ENCODE data around the gene DCLK1. TPM values are rescaled to one million over a fixed set of nuclear protein-coding genes. Genes with fewer than 3 reads are reported as not detected.

DCLK1 gene
- total and polyA plus RNA-seq, 12 donors: 0.68 to 22.6 (median 2.3) TPM

- intact Hi-C loops (cut with DNase I): no loop called here
- Histone ChIP-seq H3K4me3 (no peak overlapping the region), H3K4me1 (replicated peaks in 1 of 2) (no peaks in the 10 kb centered on the region), H3K36me3 (replicated peaks in 1 of 2) (no peaks in the 10 kb centered on the region), H3K27ac (no peak overlapping the region), H3K27me3 (no peaks in the 10 kb centered on the region), H3K9me3 (replicated peaks in 1 of 3) (no peaks in the 10 kb centered on the region)
- 55 to 71% (median 67%) methylated on average over 3 of the region's 3 CpGs for WGBS, 4 donors
- no peak for TF ChIP-seq POLR2A (IDR thresholded peaks at IDR 0.05)
- no peak for TF ChIP-seq CTCF (IDR thresholded peaks at IDR 0.05)
- no peak for DNase-seq
These were observed 62.2 kb downstream of the DCLK1 start for GRCh38 chr13:36068991-36069390.

- no peak for TF ChIP-seq CTCF (IDR thresholded peaks at IDR 0.05)
- Histone ChIP-seq H3K27me3 (no peaks in the 10 kb centered on the region), H3K4me1 (replicated peaks in 1 of 2) (no peaks in the 10 kb centered on the region), H3K9me3 (replicated peaks in 1 of 3) (no peaks in the 10 kb centered on the region), H3K4me3 (no peak overlapping the region), H3K27ac (no peak overlapping the region), H3K36me3 (replicated peaks in 1 of 2) (no peaks in the 10 kb centered on the region)
- WGBS, 4 donors: 81 to 91% (median 86%) methylated on average over 1 of the region's 1 CpG
- no peak for DNase-seq
- intact Hi-C loops (cut with DNase I): no loop called here
These were observed 62.6 kb downstream of the DCLK1 start for GRCh38 chr13:36068566-36068965.

GRCh38 chr13:36067746-36068381, 63.3 kb downstream of the DCLK1 start:
- H3K4me3 ChIP-seq: no peak overlapping the region
- no peak for DNase-seq
- intact Hi-C loops (cut with DNase I): no loop called here
- H3K27me3 ChIP-seq: no peaks in the 10 kb centered on the region
- no peaks in the 10 kb centered on the region for H3K36me3 ChIP-seq (replicated peaks in 1 of 2)
- no peak overlapping the region for H3K27ac ChIP-seq
- 50 to 65% (median 58%) methylated on average over 3 of the region's 3 CpGs for WGBS, 4 donors
- H3K4me1 ChIP-seq (replicated peaks in 1 of 2): no peaks in the 10 kb centered on the region
- no peaks in the 10 kb centered on the region for H3K9me3 ChIP-seq (replicated peaks in 1 of 3)
- TF ChIP-seq POLR2A (IDR thresholded peaks at IDR 0.05) (no peak), CTCF (IDR thresholded peaks at IDR 0.05) (no peak)

- no peaks in the 10 kb centered on the region for H3K4me1 ChIP-seq (replicated peaks in 1 of 2)
- H3K4me3 ChIP-seq: no peak overlapping the region
- no peak overlapping the region for H3K27ac ChIP-seq
- intact Hi-C loops (cut with DNase I): no loop called here
- H3K9me3 ChIP-seq (replicated peaks in 1 of 3): no peaks in the 10 kb centered on the region
- WGBS, 4 donors: 36 to 67% (median 58%) methylated on average over 1 of the region's 1 CpG
- no peak for DNase-seq
- no peak for TF ChIP-seq CTCF (IDR thresholded peaks at IDR 0.05)
- no peak for TF ChIP-seq POLR2A (IDR thresholded peaks at IDR 0.05)
- peaks cover 4% of the 10 kb centered on the region for H3K27me3 ChIP-seq
- H3K36me3 ChIP-seq (replicated peaks in 1 of 2): no peaks in the 10 kb centered on the region
These were observed 68.9 kb downstream of the DCLK1 start for GRCh38 chr13:36062249-36062648.

Data from adrenal gland (tissue), 12 donors.